HG03457 (cell line): ENCODE data around the gene TRAPPC4.
"Not testable (repeated sequence)": the region's sequence is repeated elsewhere in the genome, so short reads cannot be mapped to it uniquely, and the experiment has no call there.

Experiments used
- ATAC-seq: cut with Tn5 transposase; IDR thresholded peaks from one replicate; pipeline ENCODE4 v1.9.1; 2021; ENCODE audit warnings: moderate number of reproducible peaks; ENCODE audit not compliant: unreplicated experiment

Gene TRAPPC4, protein sequence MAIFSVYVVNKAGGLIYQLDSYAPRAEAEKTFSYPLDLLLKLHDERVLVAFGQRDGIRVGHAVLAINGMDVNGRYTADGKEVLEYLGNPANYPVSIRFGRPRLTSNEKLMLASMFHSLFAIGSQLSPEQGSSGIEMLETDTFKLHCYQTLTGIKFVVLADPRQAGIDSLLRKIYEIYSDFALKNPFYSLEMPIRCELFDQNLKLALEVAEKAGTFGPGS

DNA sequence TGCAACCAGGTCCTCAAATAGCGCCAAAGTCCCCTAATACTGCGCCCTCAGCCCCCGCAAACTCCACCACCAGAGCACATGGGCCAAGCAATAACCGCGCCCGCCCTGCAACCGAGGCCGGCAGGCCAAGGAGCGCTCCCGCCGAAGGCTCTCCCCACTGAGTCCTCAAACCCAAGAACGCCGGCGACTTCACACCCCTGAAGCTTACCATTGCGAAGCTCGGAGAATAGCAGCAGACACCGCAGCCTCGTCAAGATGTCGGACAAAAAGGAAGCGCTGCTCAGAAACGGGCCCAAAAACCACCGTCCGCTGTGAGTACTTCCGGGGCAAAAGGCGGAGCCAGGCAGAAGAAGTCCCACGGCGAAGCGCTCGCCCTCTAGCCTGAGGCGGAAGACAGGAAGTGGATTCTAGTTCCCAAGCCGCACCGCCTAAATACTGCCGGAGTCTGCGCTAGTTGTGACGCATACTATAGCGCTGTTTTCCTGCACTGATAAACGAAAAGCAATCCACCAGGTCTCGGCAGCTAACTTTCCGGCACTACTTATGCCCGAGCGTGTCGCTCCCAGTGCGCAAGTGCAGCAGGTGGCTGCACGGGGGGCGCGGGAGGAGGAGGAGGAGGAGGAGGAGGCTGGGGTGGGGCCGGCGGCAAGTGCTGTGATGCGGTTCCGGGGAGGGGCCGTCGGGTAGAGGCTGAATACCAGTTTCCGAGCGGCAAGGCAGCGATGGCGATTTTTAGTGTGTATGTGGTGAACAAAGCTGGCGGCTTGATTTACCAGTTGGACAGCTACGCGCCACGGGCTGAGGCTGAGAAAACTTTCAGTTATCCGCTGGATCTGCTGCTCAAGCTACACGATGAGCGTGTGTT lies at the start of gene TRAPPC4, which contains the start of gene RPS25:
TSS of gene TRAPPC4 (plus strand) at position 693 of the 865 bp plus-strand sequence. CDS start at position 723, 30 bp downstream.
TSS of gene RPS25 (minus strand) at position 270 of the 865 bp plus-strand sequence. CDS start at position 211, 59 bp downstream.
- ATAC-seq = peak; percentile 74

DNA sequence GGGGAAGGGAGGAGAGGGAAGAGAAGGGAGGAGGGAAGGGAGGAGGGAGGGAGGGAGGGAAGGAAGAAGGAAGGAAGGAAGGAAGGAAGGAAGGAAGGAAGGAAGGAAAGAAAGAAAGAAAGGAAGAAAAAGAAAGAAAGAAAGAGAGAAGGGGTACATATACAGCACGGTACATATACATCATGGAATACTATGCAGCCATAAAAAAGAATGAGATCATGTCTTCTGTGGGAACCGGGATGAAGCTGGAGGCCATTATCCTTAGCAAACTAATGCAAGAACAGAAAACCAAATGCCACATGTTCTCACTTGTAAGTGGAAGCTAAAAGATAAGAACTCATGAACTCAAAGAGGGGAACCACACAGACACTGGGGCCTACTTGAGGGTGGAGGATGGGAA lies 49.1 kb upstream of the TRAPPC4 start:
- not testable (repeated sequence) for ATAC-seq

DNA sequence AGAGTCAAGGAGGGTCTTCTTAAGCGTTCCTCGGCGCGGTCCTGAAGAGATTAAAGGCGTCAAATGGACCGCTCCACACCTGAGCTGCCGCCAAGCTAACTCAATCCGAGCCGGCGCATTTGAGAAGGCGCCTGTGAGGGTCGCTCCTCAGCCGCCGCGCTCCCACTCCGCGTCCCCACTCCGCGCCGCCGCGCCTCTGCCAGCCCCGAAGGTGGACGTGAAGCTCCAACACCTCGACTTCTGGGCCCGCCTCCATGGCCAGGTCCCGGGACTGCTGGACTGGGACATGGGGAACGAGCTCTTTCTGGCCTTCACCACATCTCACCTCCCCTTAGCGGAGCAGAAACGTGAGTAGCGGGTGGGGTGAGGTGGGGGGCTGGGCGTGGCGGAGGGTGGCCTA lies 46.9 kb upstream of the TRAPPC4 start, which contains the start of gene FOXR1:
TSS of gene FOXR1 (plus strand) at position 116 of the 400 bp plus-strand sequence. CDS start at position 287, 171 bp downstream.
- ATAC-seq = no peak

DNA sequence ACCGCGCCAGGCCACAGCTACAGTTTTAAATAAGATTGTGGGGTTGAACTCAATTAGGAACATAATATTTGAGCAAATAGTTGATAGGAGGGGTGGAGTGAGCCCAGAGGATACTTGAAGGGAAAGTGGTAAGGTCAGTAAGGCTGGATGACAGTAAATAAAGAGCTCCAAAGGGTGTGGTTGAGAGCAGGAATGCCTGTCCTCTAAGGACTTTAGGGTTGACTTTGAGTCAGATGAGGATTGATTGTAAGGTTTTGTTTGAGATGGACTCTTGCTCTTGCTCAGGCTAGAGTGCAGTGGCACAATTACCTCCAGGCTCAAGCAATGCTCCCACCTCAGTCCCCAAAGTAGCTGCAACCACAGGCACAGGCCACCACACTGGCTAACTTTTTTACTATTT lies 44.6 kb upstream of the TRAPPC4 start:
- ATAC-seq = no peak

DNA sequence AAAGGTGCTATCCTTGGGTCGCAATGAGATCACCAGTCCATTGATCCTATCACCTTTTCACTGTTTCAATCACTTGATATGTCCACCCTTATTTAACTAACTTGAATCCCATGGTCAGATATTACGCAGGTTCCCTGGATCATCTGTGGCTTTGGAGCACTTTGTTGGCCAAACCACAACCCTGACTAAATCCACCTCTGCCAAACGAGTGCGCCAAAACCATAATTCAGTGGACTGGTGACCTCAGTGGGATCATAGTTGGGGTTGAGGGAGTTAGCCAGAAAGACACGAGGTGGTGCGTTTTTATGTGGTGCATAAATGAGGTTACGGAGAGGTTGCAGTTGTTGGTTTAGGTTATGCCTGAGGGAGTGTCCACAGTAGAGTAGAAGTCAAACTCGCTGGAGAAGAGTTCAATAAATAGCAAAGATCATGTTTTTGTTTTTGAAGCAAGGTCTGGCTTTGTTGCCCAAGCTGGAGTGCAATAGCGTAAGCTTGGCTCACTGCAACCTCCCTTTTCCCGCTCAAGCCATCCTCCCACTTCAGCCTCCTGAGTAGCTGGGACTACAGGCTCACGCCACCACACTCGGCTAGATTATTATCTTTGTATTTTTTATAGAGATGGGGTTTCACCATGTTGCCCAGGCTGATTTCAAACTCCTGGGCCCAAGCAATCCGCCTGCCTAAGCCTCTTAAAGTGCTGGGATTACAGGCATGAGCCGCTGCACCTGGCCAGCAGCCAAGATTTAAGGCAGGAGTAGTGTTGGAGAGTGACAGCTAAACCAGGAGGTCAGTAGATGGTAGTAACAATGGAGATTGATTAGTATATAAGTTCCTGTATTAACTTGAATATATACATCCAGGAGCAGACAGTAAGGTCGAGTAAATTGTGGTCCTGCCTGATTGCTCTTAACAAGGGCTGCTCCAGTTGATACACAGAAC lies 42.5 kb upstream of the TRAPPC4 start:
- ATAC-seq = no peak

DNA sequence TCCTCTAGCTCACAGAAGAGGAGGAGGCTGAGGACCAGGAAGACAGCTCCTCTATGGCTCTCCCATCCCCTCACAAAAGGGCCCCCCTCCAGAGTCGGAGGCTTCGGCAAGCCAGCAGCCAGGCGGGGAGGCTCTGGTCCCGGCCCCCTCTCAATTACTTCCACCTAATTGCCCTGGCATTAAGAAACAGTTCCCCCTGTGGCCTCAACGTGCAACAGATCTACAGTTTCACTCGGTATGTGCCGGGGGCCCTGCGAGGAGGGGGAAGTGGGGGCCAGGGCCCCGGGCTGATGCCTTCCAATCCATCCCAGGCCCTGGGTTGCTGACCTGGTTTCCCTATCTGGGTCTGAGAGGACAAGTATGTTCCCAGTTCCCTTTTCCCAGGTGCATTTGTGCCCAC lies 39.1 kb upstream of the TRAPPC4 start:
- ATAC-seq = no peak

DNA sequence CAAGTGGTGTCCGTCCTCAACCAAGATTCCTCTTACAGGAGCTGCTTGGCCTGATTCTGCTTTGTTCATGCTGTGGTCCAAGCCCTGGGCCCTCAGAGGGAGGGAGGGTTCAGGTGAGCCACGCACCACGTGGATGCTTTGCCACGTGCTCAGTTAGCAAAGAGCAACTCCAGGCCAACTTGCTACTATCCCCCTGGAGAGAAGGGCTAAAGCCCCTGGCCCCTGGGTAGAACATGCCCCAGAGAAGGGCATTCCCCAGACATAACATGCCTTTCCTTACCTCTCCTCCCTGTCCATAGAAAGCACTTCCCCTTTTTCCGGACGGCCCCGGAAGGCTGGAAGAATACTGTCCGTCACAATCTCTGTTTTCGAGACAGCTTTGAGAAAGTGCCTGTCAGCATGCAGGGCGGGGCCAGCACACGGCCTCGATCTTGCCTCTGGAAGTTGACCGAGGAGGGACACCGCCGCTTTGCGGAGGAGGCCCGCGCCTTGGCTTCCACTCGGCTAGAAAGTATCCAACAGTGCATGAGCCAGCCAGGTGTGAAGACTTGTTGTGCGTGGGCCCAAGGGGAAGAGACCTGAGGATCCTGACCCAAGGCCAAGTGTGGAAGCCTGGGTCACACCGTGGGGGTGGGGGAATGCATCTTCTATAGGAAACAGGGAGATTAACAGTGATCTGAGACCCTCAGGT lies 38.2 kb upstream of the TRAPPC4 start:
- ATAC-seq = no peak

DNA sequence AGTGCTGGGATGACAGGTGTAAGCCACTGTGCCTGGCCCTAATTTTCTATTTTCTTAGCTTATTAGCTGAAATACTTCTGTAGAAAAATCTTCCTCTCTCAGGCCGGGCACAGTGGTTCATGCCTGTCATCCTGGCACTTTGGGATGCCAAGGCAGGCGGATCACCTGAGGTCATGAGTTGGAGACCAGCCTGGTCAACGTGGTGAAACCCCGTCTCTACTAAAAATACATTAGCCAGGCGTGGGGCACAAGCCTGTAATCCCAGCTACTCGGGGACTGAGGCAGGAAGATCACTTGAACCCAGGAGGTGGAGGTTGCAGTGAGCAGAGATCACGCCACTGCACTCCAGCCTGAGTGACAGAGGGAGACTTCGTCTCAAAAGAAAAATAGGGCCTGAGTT lies 34.2 kb upstream of the TRAPPC4 start:
- ATAC-seq = not testable (repeated sequence)

DNA sequence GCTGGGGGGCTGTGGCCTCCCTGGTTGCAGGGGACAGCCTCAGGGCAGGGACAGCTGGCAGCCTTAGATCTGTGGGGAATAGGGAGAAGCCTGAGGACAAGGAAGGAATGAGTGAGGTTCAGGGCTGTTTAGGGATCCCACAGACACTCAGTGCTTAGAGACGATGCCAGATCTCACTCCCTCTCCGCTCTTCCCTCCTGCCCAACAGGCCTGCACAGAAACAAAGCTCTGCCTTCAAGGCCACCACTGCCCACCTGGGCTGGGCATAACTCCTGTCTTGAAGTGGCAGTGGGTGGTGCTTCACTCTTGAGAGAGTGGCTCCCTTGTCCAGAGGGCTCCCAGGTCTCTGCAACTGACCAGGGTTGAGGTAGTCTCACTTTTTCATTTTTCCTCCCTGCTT lies 33.7 kb upstream of the TRAPPC4 start:
- no peak for ATAC-seq

DNA sequence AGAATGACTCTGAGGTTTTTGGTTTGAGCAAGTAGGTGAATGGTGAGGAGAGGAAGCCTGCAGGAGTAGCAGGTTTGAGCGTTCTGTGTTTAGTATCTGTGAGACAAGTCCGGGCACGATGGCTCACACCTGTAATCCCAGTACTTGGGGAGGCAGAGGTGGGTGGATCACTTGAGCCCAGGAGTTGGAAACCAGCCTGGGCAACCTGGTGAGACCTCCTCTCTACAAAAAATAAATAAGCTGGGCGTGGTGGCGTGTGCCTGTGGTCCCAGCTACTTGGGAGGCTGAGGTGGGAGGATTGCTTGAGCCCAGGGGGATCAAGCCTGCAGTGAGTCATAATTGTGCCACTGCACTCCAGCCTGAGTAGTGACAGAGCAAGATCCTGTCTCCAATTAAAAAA lies 30.3 kb upstream of the TRAPPC4 start:
- no peak for ATAC-seq

DNA sequence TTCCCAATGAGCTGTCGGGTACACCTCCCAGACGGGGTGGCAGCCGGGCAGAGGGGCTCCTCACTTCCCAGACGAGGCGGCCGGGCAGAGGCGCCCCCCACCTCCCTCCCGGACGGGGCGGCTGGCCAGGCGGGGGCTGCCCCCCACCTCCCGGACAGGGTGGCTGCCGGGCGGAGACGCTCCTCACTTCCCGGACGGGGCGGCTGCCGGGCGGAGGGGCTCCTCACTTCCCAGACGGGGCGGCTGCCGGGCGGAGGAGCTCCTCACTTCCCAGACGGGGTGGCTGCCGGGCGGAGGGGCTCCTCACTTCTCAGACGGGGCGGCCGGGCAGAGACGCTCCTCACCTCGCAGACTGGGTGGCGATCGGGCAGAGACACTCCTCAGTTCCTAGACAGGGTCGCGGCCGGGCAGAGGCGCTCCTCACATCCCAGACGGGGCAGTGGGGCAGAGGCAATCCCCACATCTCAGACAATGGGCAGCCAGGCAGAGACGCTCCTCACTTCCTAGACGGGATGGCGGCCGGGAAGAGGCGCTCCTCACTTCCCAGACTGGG lies 27.0 kb upstream of the TRAPPC4 start:
- ATAC-seq = not testable (repeated sequence)

DNA sequence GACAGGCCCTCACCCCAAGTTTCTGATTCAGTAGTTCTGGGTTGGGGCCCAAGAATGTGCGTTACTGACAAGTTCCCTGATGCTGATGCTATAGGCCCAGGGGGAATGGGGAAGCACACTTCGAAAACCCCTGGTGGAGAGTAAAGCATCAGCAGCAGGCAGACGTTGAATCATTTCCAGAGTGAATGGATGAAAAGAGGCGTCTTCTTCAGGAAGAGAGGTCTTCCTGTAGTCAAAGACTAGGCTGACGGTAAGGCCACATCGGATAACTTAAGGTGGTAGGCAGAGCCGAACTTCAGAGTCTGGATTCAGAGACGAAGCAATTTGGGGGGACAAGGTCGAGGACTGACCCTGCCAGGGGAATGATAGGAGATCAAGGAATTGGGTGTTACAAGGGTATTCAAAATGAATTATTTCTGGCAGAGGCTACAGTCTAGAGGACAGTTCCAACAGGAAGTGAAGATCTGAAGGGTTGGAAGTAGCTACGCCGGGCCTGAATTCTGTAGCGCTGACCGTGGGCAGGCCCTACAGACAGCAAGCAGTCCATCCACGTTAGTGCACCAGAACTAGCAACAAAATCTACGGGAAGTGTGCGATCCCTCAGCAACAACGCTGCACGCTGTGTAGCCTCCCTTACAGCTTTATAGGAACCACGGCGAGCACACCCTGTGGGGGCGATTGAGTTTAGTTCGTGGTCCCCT lies 21.5 kb upstream of the TRAPPC4 start:
- no peak for ATAC-seq

DNA sequence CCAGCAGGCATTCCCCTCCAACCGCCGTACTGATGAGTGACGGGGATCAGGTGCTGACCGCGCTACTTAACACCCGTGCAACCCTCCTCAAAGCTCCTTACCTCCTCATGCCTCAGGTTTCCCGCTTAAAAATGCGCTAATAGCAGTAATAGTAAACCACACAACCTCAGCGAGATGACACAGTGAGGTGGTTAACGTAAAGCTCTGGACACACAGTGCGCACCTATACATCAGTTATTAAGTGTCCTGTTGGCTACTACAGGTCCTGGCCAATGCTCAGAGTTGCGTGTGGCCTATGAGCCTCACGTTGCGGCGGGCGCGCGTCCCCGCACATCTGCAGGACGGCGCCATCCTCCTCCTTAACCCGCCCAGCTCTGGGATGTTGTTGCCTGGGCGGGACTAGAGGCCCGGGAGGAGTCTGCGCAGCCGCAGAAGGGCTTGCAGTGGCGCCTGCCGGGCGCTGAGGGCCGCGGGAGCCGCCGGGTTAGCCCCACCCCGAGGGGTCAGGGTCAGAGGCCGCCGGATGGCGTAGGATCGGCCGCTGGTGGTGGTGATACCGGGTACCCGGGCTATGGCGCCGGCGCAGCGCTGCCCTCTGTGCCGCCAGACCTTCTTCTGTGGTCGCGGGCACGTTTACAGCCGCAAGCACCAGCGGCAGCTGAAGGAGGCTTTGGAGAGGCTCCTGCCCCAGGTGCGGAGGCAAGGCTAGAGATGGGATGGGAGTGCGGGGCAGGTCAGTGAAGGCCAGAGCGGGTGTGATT lies 20.8 kb upstream of the TRAPPC4 start, which contains the start of gene CENATAC:
TSS of gene CENATAC (plus strand) at position 512 of the 761 bp plus-strand sequence. CDS start at position 572, 60 bp downstream.
- ATAC-seq = peak; percentile 75

DNA sequence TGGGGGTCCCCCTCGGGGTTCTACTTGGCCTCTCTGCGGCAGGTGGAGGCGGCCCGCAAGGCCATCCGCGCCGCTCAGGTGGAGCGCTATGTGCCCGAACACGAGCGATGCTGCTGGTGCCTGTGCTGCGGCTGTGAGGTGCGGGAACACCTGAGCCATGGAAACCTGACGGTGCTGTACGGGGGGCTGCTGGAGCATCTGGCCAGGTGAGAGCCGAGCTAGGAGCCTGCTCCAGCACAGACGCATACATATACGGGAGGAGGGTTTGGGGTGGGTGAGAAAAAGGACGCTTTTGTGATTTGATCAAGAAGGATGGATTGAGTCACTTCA lies 20.2 kb upstream of the TRAPPC4 start:
- peak; percentile 7 for ATAC-seq

DNA sequence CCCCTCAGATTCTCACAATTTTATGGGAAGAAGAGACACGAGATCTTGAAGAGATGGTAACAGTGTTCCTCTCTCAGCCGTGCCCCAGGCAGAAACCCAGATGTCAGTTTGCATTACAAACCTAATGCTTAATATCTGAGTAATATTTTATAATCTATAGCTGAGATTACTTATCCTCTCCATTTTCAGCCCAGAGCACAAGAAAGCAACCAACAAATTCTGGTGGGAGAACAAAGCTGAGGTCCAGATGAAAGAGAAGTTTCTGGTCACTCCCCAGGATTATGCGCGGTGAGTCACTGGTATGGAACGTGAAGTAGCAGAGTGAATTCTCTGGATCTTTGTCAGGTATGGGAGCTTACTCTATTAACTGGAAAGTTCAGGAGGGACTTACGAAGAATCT lies 19.7 kb upstream of the TRAPPC4 start:
- ATAC-seq = no peak

DNA sequence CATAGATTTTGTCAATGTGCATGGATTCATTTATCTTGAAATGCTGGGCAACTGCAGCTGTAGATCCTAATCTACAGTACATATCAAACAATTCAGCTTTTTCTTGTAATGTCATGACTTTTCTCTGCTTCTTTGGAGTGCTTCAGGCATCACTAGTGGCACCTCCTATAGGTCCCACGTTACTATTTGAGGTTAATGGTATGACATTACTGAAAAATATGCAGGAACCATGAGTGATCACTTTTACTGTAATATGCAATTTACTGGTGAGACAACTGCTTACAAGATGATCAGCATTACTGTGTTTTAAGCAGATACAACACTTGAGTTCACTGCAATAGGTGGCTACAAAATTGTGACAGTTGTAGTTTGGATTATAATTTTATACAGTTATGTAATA lies 17.7 kb upstream of the TRAPPC4 start:
- ATAC-seq = no peak

DNA sequence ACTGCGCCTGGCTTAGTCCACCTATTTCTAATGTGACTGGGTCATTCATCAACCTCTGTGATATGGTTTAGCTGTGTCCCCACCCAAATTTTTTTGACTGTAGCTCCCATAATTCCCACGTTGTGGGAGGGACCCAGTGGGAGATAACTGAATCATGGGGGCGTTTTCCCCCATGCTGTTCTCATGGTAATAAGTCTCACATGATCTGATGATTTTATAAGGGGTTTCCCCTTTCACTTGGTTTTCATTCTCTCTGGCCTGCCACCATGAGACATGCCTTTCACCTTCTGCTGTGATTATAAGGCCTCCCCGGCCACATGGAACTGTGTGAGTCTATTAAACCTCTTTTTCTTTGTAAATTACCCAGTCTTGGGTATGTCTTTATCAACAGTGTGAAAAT lies 11.9 kb upstream of the TRAPPC4 start:
- no peak for ATAC-seq

DNA sequence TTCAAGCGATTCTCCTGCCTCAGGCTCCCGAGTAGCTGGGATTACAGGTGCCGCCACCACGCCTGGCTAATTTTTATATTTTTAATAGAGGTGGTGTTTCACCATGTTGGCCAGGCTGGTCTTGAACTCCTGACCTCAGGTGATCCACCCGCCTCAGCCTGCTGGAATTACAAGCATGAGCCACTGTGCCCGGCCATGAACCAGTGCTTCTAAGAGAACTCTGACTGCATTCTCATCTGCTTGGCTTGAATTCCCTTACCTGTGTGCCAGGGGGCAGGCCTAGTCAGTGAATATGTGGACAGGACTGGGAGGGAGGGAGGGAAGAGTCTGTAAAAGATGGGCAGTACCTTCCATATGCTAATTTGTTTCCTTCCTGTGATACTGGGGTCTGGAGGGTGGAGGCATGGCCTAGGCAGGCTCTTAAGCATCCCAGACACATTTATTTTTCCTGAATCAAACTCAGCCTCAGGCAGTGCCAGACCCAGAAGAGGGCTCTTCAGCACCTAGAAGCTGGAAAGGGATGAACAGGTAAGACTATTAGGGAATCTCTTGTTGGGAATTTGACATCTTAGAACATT lies 7.0 kb upstream of the TRAPPC4 start:
- ATAC-seq = no peak
